Prostate gland (tissue), 2 donors: ENCODE data around the gene PLAAT3. TPM values are rescaled to one million over a fixed set of nuclear protein-coding genes. Genes with fewer than 3 reads are reported as not detected.
A peak's percentile ranks its signal among the peaks of the same experiment; 100 is the strongest.

Experiments
- DNase-seq: peaks from one replicate; pipeline ENCODE4 v3.0.0-alpha.2; 2019; ENCODE audit warnings: low spot score
- H3K27ac ChIP-seq, 2 donors: fragments of 200-600 bp; sonication (generic); 2 replicates each; pipeline ENCODE4 v1.5.1; 2017 to 2019
- H3K27me3 ChIP-seq: fragments of 200-600 bp; sonication (generic); replicated peaks from 2 replicates; pipeline ENCODE4 v1.5.1; 2019; ENCODE audit not compliant: insufficient read depth
- H3K36me3 ChIP-seq, 2 donors: fragments of 200-600 bp; sonication (generic); 1 replicate in 1 of 2; 2 replicates in 1 of 2; pipeline versions ENCODE4 v1.5.1 to v1.8.1; 2017 to 2019
- H3K4me1 ChIP-seq: fragments of 200-600 bp; sonication (generic); replicated peaks from 2 replicates; pipeline ENCODE4 v1.5.1; 2019
- H3K4me3 ChIP-seq, 2 donors: fragments of 200-600 bp; sonication (generic); 2 replicates each; pipeline ENCODE4 v1.5.1; 2017 to 2019
- H3K9me3 ChIP-seq: fragments of 200-600 bp; sonication (generic); 2 replicates; pipeline ENCODE4 v1.5.1; 2017
- POLR2A ChIP-seq: fragments of 450-650 bp; IDR thresholded peaks from one replicate; pipeline ENCODE4 v1.6.1; 2016; ENCODE audit warnings: antibody characterized with exemption, mild to moderate bottlenecking
- POLR2AphosphoS5 ChIP-seq: sonication (generic); formaldehyde crosslinking; IDR thresholded peaks from one replicate; pipeline ENCODE4 v1.6.1; 2017; ENCODE audit warnings: antibody characterized with exemption
- WGBS: methylation state at CpG from one replicate; pipeline ENCODE4 v1.1.5; 2018; 5-methylcytosine and 5-hydroxymethylcytosine counted together
- intact Hi-C: fragments of 100-400 bp; cut with DNase I; formaldehyde crosslinking; loops from one replicate; pipeline ENCODE4 v1.14.2; 2022
- total RNA-seq, 2 donors: library from RNA; depleted of rRNA; stranded (reverse); fragments of >200 nt; gene quantifications; one replicate each; pipeline ENCODE4 v1.1.0, GENCODE V29; 2016
- TF ChIP-seq, protein P1 (sequence below), 4 experiments: fragments of 200-600 bp in 2 of 4; fragments of 450-650 bp in 2 of 4; sonication (generic) in 2 of 4; IDR thresholded peaks; 1 replicate in 3 of 4; 2 replicates in 1 of 4; pipeline ENCODE4 v1.5.1; 2016 to 2019; ENCODE audit warnings: antibody characterized with exemption in 4 of 4, mild to moderate bottlenecking in 2 of 4, moderate library complexity in 2 of 4

The PLAAT3 gene
- total RNA-seq, 2 donors from 2014 or later, result 7.0 to 118 TPM

DNA sequence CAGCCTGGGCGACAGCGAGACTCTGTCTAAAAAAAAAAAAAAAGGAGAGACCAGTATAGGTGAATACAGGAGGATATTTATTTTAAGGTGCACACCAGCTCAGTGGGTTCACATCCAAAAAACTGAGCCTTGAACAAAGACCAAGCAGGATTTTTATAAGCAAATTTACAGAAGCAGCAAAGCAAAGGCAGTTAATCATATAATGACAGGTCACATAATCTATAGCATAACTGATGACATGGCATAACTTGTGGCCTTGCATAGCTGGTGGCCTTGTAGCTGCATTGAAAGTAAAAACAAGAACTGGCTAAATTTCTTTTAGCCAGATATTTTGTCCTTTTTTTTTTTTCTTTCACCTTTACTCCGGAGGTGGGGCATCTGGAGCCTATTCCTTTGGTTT is 2.7 kb upstream of the PLAAT3 start:
- WGBS, result 87% methylated on average over 3 of the region's 3 CpGs
- peaks cover 2% of the 10 kb centered on the region for H3K27me3 ChIP-seq
- no peak for TF ChIP-seq POLR2A
- no peak for TF ChIP-seq POLR2AphosphoS5
- TF ChIP-seq, protein P1, sequence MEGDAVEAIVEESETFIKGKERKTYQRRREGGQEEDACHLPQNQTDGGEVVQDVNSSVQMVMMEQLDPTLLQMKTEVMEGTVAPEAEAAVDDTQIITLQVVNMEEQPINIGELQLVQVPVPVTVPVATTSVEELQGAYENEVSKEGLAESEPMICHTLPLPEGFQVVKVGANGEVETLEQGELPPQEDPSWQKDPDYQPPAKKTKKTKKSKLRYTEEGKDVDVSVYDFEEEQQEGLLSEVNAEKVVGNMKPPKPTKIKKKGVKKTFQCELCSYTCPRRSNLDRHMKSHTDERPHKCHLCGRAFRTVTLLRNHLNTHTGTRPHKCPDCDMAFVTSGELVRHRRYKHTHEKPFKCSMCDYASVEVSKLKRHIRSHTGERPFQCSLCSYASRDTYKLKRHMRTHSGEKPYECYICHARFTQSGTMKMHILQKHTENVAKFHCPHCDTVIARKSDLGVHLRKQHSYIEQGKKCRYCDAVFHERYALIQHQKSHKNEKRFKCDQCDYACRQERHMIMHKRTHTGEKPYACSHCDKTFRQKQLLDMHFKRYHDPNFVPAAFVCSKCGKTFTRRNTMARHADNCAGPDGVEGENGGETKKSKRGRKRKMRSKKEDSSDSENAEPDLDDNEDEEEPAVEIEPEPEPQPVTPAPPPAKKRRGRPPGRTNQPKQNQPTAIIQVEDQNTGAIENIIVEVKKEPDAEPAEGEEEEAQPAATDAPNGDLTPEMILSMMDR (IDR thresholded peaks at IDR 0.05), result no peak
- intact Hi-C loops, result no loop called here
- H3K4me3 ChIP-seq, result no peak overlapping the region
- DNase-seq, result no peak
- no peaks in the 10 kb centered on the region for H3K9me3 ChIP-seq
- H3K36me3 ChIP-seq, result no peaks in the 10 kb centered on the region
- H3K27ac ChIP-seq, result no peak overlapping the region
- H3K4me1 ChIP-seq, result no peaks in the 10 kb centered on the region

DNA sequence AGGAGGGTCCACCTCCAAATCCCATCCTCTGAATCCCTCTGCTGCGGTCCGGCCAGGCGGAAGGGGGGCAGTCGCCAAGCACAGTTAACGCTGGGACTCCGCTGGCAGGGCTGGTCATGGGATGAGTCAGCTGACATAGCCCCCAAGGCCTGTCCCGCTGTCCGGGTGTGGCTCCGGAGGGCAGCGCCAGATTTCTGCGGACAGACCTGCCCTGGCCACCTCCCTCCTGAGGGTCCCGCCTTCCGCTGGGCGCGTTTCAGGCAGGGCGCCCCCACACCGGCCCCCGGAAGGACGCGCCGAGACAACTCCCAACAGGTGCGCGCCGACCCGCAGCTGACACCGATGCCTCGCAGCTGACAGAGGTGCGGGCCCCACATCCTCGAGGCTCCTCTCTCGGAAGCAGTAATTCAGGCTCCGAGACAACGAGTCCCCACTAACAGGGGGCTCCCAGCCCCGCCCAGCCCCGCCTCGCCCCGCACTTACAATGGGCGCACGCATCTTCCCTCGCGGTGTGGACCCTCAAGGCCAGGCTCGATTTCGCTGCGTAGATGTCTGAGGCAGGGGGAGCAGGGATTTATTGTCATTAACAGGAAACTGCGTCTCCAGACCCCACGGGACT is 607 bp downstream of the PLAAT3 start:
- no peaks in the 10 kb centered on the region for H3K36me3 ChIP-seq
- intact Hi-C loops, result loop anchor here (5.0 kb wide), 1 partner anchor 76 kb away; the partner anchor contains the start of gene PLAAT4
- H3K4me3 ChIP-seq, result peak overlapping the region; percentile 47 to 52
- no peaks in the 10 kb centered on the region for H3K9me3 ChIP-seq
- peaks cover 2% of the 10 kb centered on the region for H3K27me3 ChIP-seq
- no peak for DNase-seq
- peak overlapping the region; percentile 33 to 66 for H3K27ac ChIP-seq
- TF ChIP-seq POLR2AphosphoS5, result no peak
- TF ChIP-seq, protein P1 (IDR thresholded peaks at IDR 0.05), result no peak
- no peak for TF ChIP-seq POLR2A
- 1% methylated on average over 42 of the region's 45 CpGs for WGBS
- no peaks in the 10 kb centered on the region for H3K4me1 ChIP-seq

DNA sequence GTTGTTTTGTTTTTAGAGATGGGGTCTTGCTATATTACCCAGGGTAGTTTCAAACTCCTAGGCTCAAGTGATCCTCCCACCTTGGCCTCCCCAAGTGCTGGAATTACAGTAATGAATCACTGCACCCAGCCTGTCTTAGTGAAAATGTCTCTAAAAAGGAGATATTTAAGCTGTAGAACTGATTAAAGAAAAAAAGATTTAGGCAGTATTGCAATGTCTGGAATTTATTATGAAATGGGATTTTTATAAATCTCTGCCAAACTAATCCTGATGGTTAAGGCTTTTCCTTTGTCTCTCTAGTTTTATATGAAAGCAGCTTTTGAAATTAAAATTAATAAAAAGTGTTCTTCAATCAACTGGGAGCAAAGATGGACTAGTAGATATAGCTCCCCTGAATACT is 2.1 kb downstream of the PLAAT3 start:
- no peak for DNase-seq
- H3K36me3 ChIP-seq, result no peaks in the 10 kb centered on the region
- H3K27ac ChIP-seq, result no peak overlapping the region
- no peak for TF ChIP-seq POLR2AphosphoS5
- no peak for TF ChIP-seq POLR2A
- TF ChIP-seq, protein P1 (IDR thresholded peaks at IDR 0.05), result no peak
- intact Hi-C loops, result loop anchor here (5.0 kb wide), 1 partner anchor 75 kb away; the partner anchor contains the start of gene PLAAT4
- no peak overlapping the region for H3K4me3 ChIP-seq
- no peaks in the 10 kb centered on the region for H3K9me3 ChIP-seq
- H3K27me3 ChIP-seq, result no peaks in the 10 kb centered on the region
- no peaks in the 10 kb centered on the region for H3K4me1 ChIP-seq

DNA sequence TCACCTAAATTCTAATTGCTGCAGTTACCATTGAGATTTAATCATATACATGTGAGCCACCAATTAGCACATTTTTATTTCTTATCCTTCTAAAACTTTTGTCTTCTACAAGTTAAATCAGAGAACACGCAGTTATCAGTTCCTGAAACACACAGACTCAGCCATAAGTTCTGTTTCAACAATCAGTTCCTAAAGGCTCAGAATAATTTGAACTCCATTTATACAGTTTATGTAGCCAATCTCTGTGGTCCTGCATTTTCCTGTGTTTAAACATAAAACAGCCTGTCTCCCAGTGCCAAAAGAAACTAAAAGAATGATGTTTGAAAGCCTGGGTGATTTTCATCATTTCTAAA is 2.9 kb downstream of the PLAAT3 start:
- TF ChIP-seq POLR2AphosphoS5, result no peak
- TF ChIP-seq, protein P1 (IDR thresholded peaks at IDR 0.05), result no peak
- no peak for TF ChIP-seq POLR2A
- 73% methylated on average over 1 of the region's 1 CpG for WGBS
- Histone ChIP-seq H3K27ac (no peak overlapping the region), H3K27me3 (no peaks in the 10 kb centered on the region), H3K9me3 (no peaks in the 10 kb centered on the region), H3K4me1 (no peaks in the 10 kb centered on the region), H3K4me3 (no peak overlapping the region), H3K36me3 (no peaks in the 10 kb centered on the region)
- no peak for DNase-seq
- intact Hi-C loops, result loop anchor here (5.0 kb wide), 1 partner anchor 74 kb away; the partner anchor contains the start of gene PLAAT4
